ENCODE data around the gene MMS22L.

MMS22L gene

GRCh38 chr6:97138581-97138980 lies 144.4 kb downstream of the MMS22L start:
- DNase-seq (ENCODE audit: low read depth), result no peak

- DNase-seq (ENCODE audit: low read depth), result no peak
Measured at GRCh38 chr6:97136626-97137358, 146.2 kb downstream of the MMS22L start.

GRCh38 chr6:97133067-97133466 lies 149.9 kb downstream of the MMS22L start:
- no peak for DNase-seq (ENCODE audit: low read depth)

GRCh38 chr6:97129106-97129505 lies 153.9 kb downstream of the MMS22L start:
- no peak for DNase-seq (ENCODE audit: low read depth)

GRCh38 chr6:97128507-97128906 lies 154.5 kb downstream of the MMS22L start:
- DNase-seq (ENCODE audit: low read depth), result no peak

- DNase-seq (ENCODE audit: low read depth), result no peak
Measured at GRCh38 chr6:97123652-97124051, 159.4 kb downstream of the MMS22L start.

- no peak for DNase-seq (ENCODE audit: low read depth)
Measured at GRCh38 chr6:97123112-97123511, 159.9 kb downstream of the MMS22L start.

GRCh38 chr6:97120511-97120910 lies 162.5 kb downstream of the MMS22L start:
- DNase-seq (ENCODE audit: low read depth), result no peak

GRCh38 chr6:97114645-97115044 lies 168.4 kb downstream of the MMS22L start:
- DNase-seq (ENCODE audit: low read depth), result no peak

GRCh38 chr6:97113170-97113569 lies 169.8 kb downstream of the MMS22L start:
- no peak for DNase-seq (ENCODE audit: low read depth)

GRCh38 chr6:97111243-97111642 lies 171.8 kb downstream of the MMS22L start:
- no peak for DNase-seq (ENCODE audit: low read depth)

GRCh38 chr6:97110626-97111025 lies 172.4 kb downstream of the MMS22L start:
- DNase-seq (ENCODE audit: low read depth), result no peak

- DNase-seq (ENCODE audit: low read depth), result no peak
Measured at GRCh38 chr6:97110149-97110548, 172.9 kb downstream of the MMS22L start.

- no peak for DNase-seq (ENCODE audit: low read depth)
Measured at GRCh38 chr6:97109444-97109843, 173.6 kb downstream of the MMS22L start.

- no peak for DNase-seq (ENCODE audit: low read depth)
Measured at GRCh38 chr6:97102145-97102790, 180.7 kb downstream of the MMS22L start.

- DNase-seq (ENCODE audit: low read depth), result no peak
Measured at GRCh38 chr6:97100696-97101095, 182.3 kb downstream of the MMS22L start.

- DNase-seq (ENCODE audit: low read depth), result no peak
Measured at GRCh38 chr6:97097068-97098047, 185.7 kb downstream of the MMS22L start.

- no peak for DNase-seq (ENCODE audit: low read depth)
Measured at GRCh38 chr6:97095311-97095850, 187.6 kb downstream of the MMS22L start.

GRCh38 chr6:97094376-97094775 lies 188.6 kb downstream of the MMS22L start:
- DNase-seq (ENCODE audit: low read depth), result no peak

GRCh38 chr6:97092673-97093305 lies 190.2 kb downstream of the MMS22L start:
- no peak for DNase-seq (ENCODE audit: low read depth)

All from T follicular helper cell (primary cell).